MV-4-11 (cell line): ENCODE results near the gene DPH1.

Experiments used
- DNase-seq: peaks from one replicate; lab custom pipeline; 2025; lab: John Stamatoyannopoulos, UW

DPH1 gene

GRCh38 chr17:2027528-2028233, 2.3 kb upstream of the DPH1 start:
- no peak for DNase-seq

GRCh38 chr17:2028234-2028614, 1.7 kb upstream of the DPH1 start:
- DNase-seq, result no peak

- no peak for DNase-seq
Measured at GRCh38 chr17:2028737-2029136, 1.2 kb upstream of the DPH1 start.

GRCh38 chr17:2030779-2031163, 818 bp downstream of the DPH1 start:
- DNase-seq, result no peak

GRCh38 chr17:2033153-2033552, 3.2 kb downstream of the DPH1 start:
- DNase-seq, result no peak

- DNase-seq, result peak; percentile 13
Measured at GRCh38 chr17:2034157-2034556, 4.2 kb downstream of the DPH1 start.

- no peak for DNase-seq
Measured at GRCh38 chr17:2034806-2035540, 5.0 kb downstream of the DPH1 start.

- DNase-seq, result no peak
Measured at GRCh38 chr17:2035541-2036488, 5.9 kb downstream of the DPH1 start.

- no peak for DNase-seq
Measured at GRCh38 chr17:2037155-2037554, 7.2 kb downstream of the DPH1 start.

GRCh38 chr17:2040219-2040827, 10.4 kb downstream of the DPH1 start:
- no peak for DNase-seq

- peak; percentile 33 for DNase-seq
Measured at GRCh38 chr17:2040942-2041560, 11.1 kb downstream of the DPH1 start.

- peak; percentile 90 for DNase-seq
Measured at GRCh38 chr17:2041561-2042389, 11.8 kb downstream of the DPH1 start, which contains the start of gene OVCA2. OVCA2 (plus strand) TSS chr17:2042022; CDS start chr17:2042048, 26 bp downstream.

GRCh38 chr17:2042390-2042847, 12.5 kb downstream of the DPH1 start:
- DNase-seq, result no peak

- no peak for DNase-seq
Measured at GRCh38 chr17:2042933-2043332, 13.0 kb downstream of the DPH1 start.

- DNase-seq, result no peak
Measured at GRCh38 chr17:2043785-2044184, 13.8 kb downstream of the DPH1 start.

- no peak for DNase-seq
Measured at GRCh38 chr17:2044263-2044894, 14.4 kb downstream of the DPH1 start.

GRCh38 chr17:2047590-2047989, 17.6 kb downstream of the DPH1 start:
- no peak for DNase-seq

GRCh38 chr17:2048805-2049204, 18.9 kb downstream of the DPH1 start:
- DNase-seq, result no peak

- peak; percentile 56 for DNase-seq
Measured at GRCh38 chr17:2049333-2050299, 19.7 kb downstream of the DPH1 start.
